ENCODE data around the gene MAPK12.

DNA sequence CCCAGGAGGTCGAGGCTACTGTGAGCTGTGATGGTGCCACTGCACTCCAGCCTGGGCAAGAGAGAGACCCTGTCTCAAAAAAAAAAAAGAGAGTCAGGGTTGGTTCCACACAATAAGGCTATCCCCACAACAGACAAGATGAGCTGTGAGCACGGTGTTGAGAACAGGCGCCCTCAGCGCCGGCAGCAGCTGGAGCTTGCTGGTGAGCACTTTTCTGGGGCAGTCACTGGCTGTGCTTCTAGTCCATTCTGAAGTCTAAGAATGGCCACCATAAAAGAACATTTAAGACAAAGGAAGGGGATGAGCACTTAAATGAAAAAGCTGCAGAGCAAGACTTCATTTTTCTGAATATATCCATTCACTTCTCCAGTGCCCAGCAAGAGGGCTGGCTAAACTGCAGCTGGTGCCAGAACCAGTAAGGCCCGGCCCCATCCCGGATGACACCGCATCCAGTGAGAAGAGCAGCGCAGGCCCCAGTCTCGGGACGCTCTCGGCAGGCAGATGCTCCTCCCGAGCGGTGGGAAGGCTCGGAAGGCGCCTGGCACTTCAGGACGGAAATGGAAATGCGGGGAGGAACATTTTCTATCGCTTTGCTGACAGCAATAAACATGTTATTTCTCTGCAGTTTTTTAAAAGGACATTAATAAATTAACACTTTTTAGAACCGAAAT lies 28.9 kb downstream of the MAPK12 start:
- TF ChIP-seq, protein P1, sequence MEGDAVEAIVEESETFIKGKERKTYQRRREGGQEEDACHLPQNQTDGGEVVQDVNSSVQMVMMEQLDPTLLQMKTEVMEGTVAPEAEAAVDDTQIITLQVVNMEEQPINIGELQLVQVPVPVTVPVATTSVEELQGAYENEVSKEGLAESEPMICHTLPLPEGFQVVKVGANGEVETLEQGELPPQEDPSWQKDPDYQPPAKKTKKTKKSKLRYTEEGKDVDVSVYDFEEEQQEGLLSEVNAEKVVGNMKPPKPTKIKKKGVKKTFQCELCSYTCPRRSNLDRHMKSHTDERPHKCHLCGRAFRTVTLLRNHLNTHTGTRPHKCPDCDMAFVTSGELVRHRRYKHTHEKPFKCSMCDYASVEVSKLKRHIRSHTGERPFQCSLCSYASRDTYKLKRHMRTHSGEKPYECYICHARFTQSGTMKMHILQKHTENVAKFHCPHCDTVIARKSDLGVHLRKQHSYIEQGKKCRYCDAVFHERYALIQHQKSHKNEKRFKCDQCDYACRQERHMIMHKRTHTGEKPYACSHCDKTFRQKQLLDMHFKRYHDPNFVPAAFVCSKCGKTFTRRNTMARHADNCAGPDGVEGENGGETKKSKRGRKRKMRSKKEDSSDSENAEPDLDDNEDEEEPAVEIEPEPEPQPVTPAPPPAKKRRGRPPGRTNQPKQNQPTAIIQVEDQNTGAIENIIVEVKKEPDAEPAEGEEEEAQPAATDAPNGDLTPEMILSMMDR (conservative IDR thresholded peaks at IDR 0.05) = no peak
- no peak for TF ChIP-seq ZFX (IDR thresholded peaks at IDR 0.05)
